HG02678 (cell line): ENCODE data around the gene ZNF343.

Source experiments
- ATAC-seq: cut with Tn5 transposase; IDR thresholded peaks from one replicate; pipeline ENCODE4 v1.9.1; 2021; ENCODE audit warnings: mild to moderate bottlenecking, moderate library complexity; ENCODE audit not compliant: unreplicated experiment

Gene ZNF343

GRCh38 chr20:2446845-2447244, 61.9 kb downstream of the ZNF343 start:
- ATAC-seq, result no peak
